GM12878 (cell line): ENCODE data around the gene FGFR2. TPM values are rescaled to one million over a fixed set of nuclear protein-coding genes. Genes with fewer than 3 reads are reported as not detected.

Experiments used
- ATAC-seq: fragments of 200-7000 bp; cut with Tn5 transposase; 3 replicates; pipeline ENCODE4 v1.9.1; 2020; ENCODE audit warnings: mild to moderate bottlenecking, moderate library complexity
- BruUV-seq: library from RNA; stranded (reverse); fragments of 400-500 nt; replicated peaks from 2 replicates; lab custom pipeline; 2021; lab: Mats Ljungman, UMichigan
- CTCF ChIA-PET: fragments of 300-600 bp; sonication (Branson Sonifier 250); formaldehyde crosslinking; extraction: SDS; loops from one replicate; lab custom pipeline; 2021; ENCODE audit warnings: inconsistent platforms; lab: Yijun Ruan, JAX
- POLR2A ChIA-PET: fragments of 350-600 bp; formaldehyde crosslinking; extraction: SDS; loops from one replicate; lab custom pipeline; 2021; ENCODE audit warnings: inconsistent platforms; lab: Charles Lee
- RAD21 ChIA-PET: fragments of 300-600 bp; sonication (Branson Sonifier 250); formaldehyde crosslinking; loops from one replicate; lab custom pipeline; 2023; ENCODE audit warnings: antibody characterized with exemption; ENCODE audit not compliant: unreplicated experiment; lab: Charles Lee
- SMC1A ChIA-PET: fragments of 300-600 bp; sonication (Branson Sonifier 250); formaldehyde crosslinking; loops from one replicate; lab custom pipeline; 2023; ENCODE audit not compliant: unreplicated experiment, uncharacterized antibody; lab: Charles Lee
- DNase-seq: peaks from one replicate; pipeline ENCODE4 v3.0.0-alpha.2; 2011; ENCODE audit warnings: low read depth, low spot score
- FAIRE-seq: peaks from 3 replicates; lab custom pipeline; 2011; peaks lifted over from hg19 to GRCh38; lab: Jason Lieb, UNC
- H2AFZ ChIP-seq: 2 replicates; pipeline ENCODE4 v1.6.0; 2011; ENCODE audit warnings: low read depth, low read length, control low read depth; ENCODE audit not compliant: control insufficient read depth
- H3K27ac ChIP-seq: 2 replicates; pipeline ENCODE4 v1.5.1; 2011; ENCODE audit warnings: control low read depth; ENCODE audit not compliant: control insufficient read depth, insufficient read depth
- H3K27me3 ChIP-seq, 2 experiments: replicated peaks in 1 of 2; 2 replicates each; pipeline versions ENCODE4 v1.6.0 to v1.6.1; 2011; ENCODE audit warnings: low read length in 1 of 2; ENCODE audit not compliant: control insufficient read depth in 2 of 2, insufficient read depth in 2 of 2
- H3K36me3 ChIP-seq, 2 experiments: 2 replicates each; pipeline ENCODE4 v1.5.1; 2011; ENCODE audit warnings: low read length in 1 of 2; ENCODE audit not compliant: control insufficient read depth in 2 of 2, insufficient read depth in 2 of 2
- H3K4me1 ChIP-seq: 2 replicates; pipeline ENCODE4 v1.6.1; 2011; ENCODE audit warnings: mild to moderate bottlenecking, low read length, moderate library complexity, mixed read lengths; ENCODE audit not compliant: control insufficient read depth, insufficient read depth
- H3K4me2 ChIP-seq: 2 replicates; pipeline ENCODE4 v1.6.0; 2011; ENCODE audit warnings: control low read depth; ENCODE audit not compliant: control insufficient read depth, insufficient read depth
- H3K4me3 ChIP-seq: fragments of 200-600 bp; sonication (generic); 2 replicates; pipeline ENCODE4 v1.5.1; 2016
- H3K79me2 ChIP-seq: 2 replicates; pipeline ENCODE4 v1.6.0; 2011; ENCODE audit warnings: low read length; ENCODE audit not compliant: control insufficient read depth, insufficient read depth
- H3K9ac ChIP-seq: 2 replicates; pipeline ENCODE4 v1.8.0; 2011; ENCODE audit warnings: low read length, control low read depth, mixed read lengths; ENCODE audit not compliant: control insufficient read depth, insufficient read depth
- H3K9me3 ChIP-seq: replicated peaks from 3 replicates; pipeline ENCODE4 v1.5.1; 2011; ENCODE audit warnings: mild to moderate bottlenecking, low read length; ENCODE audit not compliant: control insufficient read depth, insufficient read depth
- H4K20me1 ChIP-seq: 2 replicates; pipeline ENCODE4 v1.6.0; 2011; ENCODE audit not compliant: control insufficient read depth, insufficient read depth
- BMI1 ChIP-seq: fragments of 450-650 bp; IDR thresholded peaks from 2 replicates; pipeline ENCODE4 v1.6.1; 2016; ENCODE audit warnings: mild to moderate bottlenecking, moderate library complexity, borderline replicate concordance
- CTCF ChIP-seq, 3 experiments: IDR thresholded peaks in 2 of 3; conservative IDR thresholded peaks in 1 of 3; 2 replicates each; pipeline ENCODE4 v1.5.1; 2011; ENCODE audit warnings: low read depth in 3 of 3, low read length in 3 of 3, mild to moderate bottlenecking in 3 of 3, control low read depth in 2 of 3, moderate library complexity in 2 of 3, inconsistent platforms in 1 of 3, mixed read lengths in 1 of 3; ENCODE audit not compliant: control insufficient read depth in 2 of 3, insufficient read depth in 1 of 3; ENCODE audit errors: extremely low read depth in 1 of 3
- EGR1 ChIP-seq, 2 experiments: IDR thresholded peaks; 1 replicate in 1 of 2; 2 replicates in 1 of 2; pipeline ENCODE4 v1.6.1; 2011 to 2012; ENCODE audit warnings: low read depth in 2 of 2, low read length in 2 of 2, borderline replicate concordance in 1 of 2, mild to moderate bottlenecking in 1 of 2, moderate library complexity in 1 of 2
- GABPA ChIP-seq: IDR thresholded peaks from 2 replicates; pipeline ENCODE4 v1.6.1; 2014; ENCODE audit warnings: antibody characterized with exemption, low read depth, mild to moderate bottlenecking, inconsistent platforms
- IRF3 ChIP-seq: fragments of 450-650 bp; IDR thresholded peaks from 2 replicates; pipeline ENCODE4 v1.6.1; 2014; ENCODE audit warnings: mild to moderate bottlenecking
- MYB ChIP-seq: fragments of 150-350 bp; IDR thresholded peaks from 2 replicates; pipeline ENCODE4 v1.6.1; 2014; ENCODE audit warnings: mild to moderate bottlenecking, low read depth, low read length, borderline replicate concordance
- NRF1 ChIP-seq: conservative IDR thresholded peaks from 2 replicates; pipeline ENCODE4 v1.6.1; 2011; ENCODE audit warnings: mild to moderate bottlenecking, low read depth, low read length, improper control_type of control experiment
- PML ChIP-seq: IDR thresholded peaks from 2 replicates; pipeline ENCODE4 v1.6.1; 2012; ENCODE audit warnings: low read length, inconsistent platforms
- POLR2AphosphoS2 ChIP-seq: IDR thresholded peaks from 2 replicates; pipeline ENCODE4 v1.6.1; 2011; ENCODE audit warnings: low read depth, mild to moderate bottlenecking, low read length, improper control_type of control experiment, moderate library complexity
- SIX5 ChIP-seq: IDR thresholded peaks from 2 replicates; pipeline ENCODE4 v1.6.1; 2011; ENCODE audit warnings: mild to moderate bottlenecking, low read depth, low read length, moderate library complexity; ENCODE audit not compliant: severe bottlenecking
- SUPT20H ChIP-seq: IDR thresholded peaks from 2 replicates; pipeline ENCODE4 v1.6.1; 2011; ENCODE audit warnings: low read depth, mild to moderate bottlenecking, low read length, moderate library complexity, borderline replicate concordance; ENCODE audit not compliant: control insufficient read depth
- SUZ12 ChIP-seq: fragments of 200-600 bp; sonication (generic); IDR thresholded peaks from one replicate; pipeline ENCODE4 v1.6.1; 2018; ENCODE audit warnings: antibody characterized with exemption, mild to moderate bottlenecking; ENCODE audit not compliant: unreplicated experiment
- TCF3 ChIP-seq: IDR thresholded peaks from 2 replicates; pipeline ENCODE4 v1.6.1; 2012; ENCODE audit warnings: low read depth, mild to moderate bottlenecking, low read length, borderline replicate concordance; ENCODE audit not compliant: insufficient read depth
- ZNF384 ChIP-seq: IDR thresholded peaks from 2 replicates; pipeline ENCODE4 v1.6.1; 2012; ENCODE audit warnings: low read depth, mild to moderate bottlenecking, low read length, improper control_type of control experiment, borderline replicate concordance
- WGBS: methylation state at CpG from one replicate; pipeline ENCODE4 v1.1.6; 2016; ENCODE audit warnings: low lambda C conversion rate; ENCODE audit not compliant: insufficient replicate concordance, insufficient coverage; ENCODE audit errors: missing lambda C conversion rate; 5-methylcytosine and 5-hydroxymethylcytosine counted together
- in situ Hi-C: fragments of 300-500 bp; cut with MboI; formaldehyde crosslinking; loops from 9 replicates; pipeline ENCODE4 v1.14.3; 2018; ENCODE audit warnings: mixed read lengths
- intact Hi-C: fragments of 100-400 bp; cut with micrococcal nuclease; formaldehyde crosslinking; loops from one replicate; pipeline ENCODE4 v1.14.2; 2022; ENCODE audit not compliant: unreplicated experiment
- polyA plus RNA-seq, 11 experiments: library from polyadenylated mRNA; depleted of rRNA in 4 of 11; unstranded in 6 of 11; stranded (reverse) in 5 of 11; fragments of >200 nt; fragmentation: Nextera tagmentation in 4 of 11; fragmentation: Illumina TruSeq in 1 of 11; extraction: Ambion mirVana in 4 of 11; extraction: Trizol in 1 of 11; gene quantifications; 1 replicate in 1 of 11; 2 replicates in 10 of 11; pipeline versions ENCODE4 v1.2.1 to v1.2.3, GENCODE V29; 2011 to 2016; ENCODE audit warnings: inconsistent platforms in 2 of 11, missing spikeins in 2 of 11, low read depth in 1 of 11
- total RNA-seq, 4 experiments: library from RNA; depleted of rRNA in 3 of 4; stranded (reverse); fragments of >200 nt in 3 of 4; fragmentation: Illumina TruSeq in 1 of 4; extraction: Trizol in 1 of 4; gene quantifications; 2 replicates each; pipeline versions ENCODE4 v1.2.1 to v1.2.3, GENCODE V29; 2013 to 2021
- TF ChIP-seq, protein P1 (sequence below): fragments of 450-650 bp; IDR thresholded peaks from 2 replicates; pipeline ENCODE4 v1.6.1; 2018; ENCODE audit warnings: mild to moderate bottlenecking, low read depth, moderate library complexity; ENCODE audit not compliant: partially characterized antibody

The FGFR2 gene
- total and polyA plus RNA-seq, 10 of the 15 experiments (the other 5 are each of a cell fraction or from before 2014, with no cell fraction given): 0.04 to 0.15 TPM; not detected in 8

- H2AFZ ChIP-seq: no peak overlapping the region
- H3K36me3 ChIP-seq: no peaks in the 10 kb centered on the region
- intact Hi-C loops (no loop called here), in situ Hi-C loops (no loop called here)
- H3K27ac ChIP-seq: no peak overlapping the region
- H3K4me2 ChIP-seq: no peak overlapping the region
- TF ChIP-seq POLR2AphosphoS2: no peak
- no peak for TF ChIP-seq GABPA
- no peak for TF ChIP-seq CTCF (IDR thresholded peaks at IDR 0.05 in 2 of 3, conservative IDR thresholded peaks at IDR 0.05 in 1 of 3; ENCODE audit: control insufficient read depth in 2 of 3, extremely low read depth in 1 of 3, insufficient read depth in 1 of 3, low read depth in 3 of 3, low read length in 3 of 3)
- TF ChIP-seq NRF1: no peak
- no peak for TF ChIP-seq ZNF384
- no peak for TF ChIP-seq SIX5
- TF ChIP-seq SUPT20H: no peak
- no peak for TF ChIP-seq BMI1
- no peak for TF ChIP-seq SUZ12
- TF ChIP-seq, protein P1, sequence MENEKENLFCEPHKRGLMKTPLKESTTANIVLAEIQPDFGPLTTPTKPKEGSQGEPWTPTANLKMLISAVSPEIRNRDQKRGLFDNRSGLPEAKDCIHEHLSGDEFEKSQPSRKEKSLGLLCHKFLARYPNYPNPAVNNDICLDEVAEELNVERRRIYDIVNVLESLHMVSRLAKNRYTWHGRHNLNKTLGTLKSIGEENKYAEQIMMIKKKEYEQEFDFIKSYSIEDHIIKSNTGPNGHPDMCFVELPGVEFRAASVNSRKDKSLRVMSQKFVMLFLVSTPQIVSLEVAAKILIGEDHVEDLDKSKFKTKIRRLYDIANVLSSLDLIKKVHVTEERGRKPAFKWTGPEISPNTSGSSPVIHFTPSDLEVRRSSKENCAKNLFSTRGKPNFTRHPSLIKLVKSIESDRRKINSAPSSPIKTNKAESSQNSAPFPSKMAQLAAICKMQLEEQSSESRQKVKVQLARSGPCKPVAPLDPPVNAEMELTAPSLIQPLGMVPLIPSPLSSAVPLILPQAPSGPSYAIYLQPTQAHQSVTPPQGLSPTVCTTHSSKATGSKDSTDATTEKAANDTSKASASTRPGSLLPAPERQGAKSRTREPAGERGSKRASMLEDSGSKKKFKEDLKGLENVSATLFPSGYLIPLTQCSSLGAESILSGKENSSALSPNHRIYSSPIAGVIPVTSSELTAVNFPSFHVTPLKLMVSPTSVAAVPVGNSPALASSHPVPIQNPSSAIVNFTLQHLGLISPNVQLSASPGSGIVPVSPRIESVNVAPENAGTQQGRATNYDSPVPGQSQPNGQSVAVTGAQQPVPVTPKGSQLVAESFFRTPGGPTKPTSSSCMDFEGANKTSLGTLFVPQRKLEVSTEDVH: no peak
- TF ChIP-seq PML: no peak
- TF ChIP-seq IRF3: no peak
- TF ChIP-seq TCF3: no peak
- no peak for TF ChIP-seq EGR1 (IDR thresholded peaks at IDR 0.05; ENCODE audit: borderline replicate concordance in 1 of 2, low read depth in 2 of 2, low read length in 2 of 2)
- no peak for TF ChIP-seq MYB
- CTCF ChIA-PET: no interaction called here
- no peak overlapping the region for H3K9ac ChIP-seq
- DNase-seq (no peak), FAIRE-seq (no peak), ATAC-seq (no peak)
- H3K4me1 ChIP-seq: no peaks in the 10 kb centered on the region
- H3K27me3 ChIP-seq: no peaks in the 10 kb centered on the region
- POLR2A ChIA-PET: no interaction called here
- WGBS: 28% methylated on average over 21 of the region's 22 CpGs
- H3K9me3 ChIP-seq: no peaks in the 10 kb centered on the region
- H3K79me2 ChIP-seq: no peaks in the 10 kb centered on the region
- no peaks in the 10 kb centered on the region for H4K20me1 ChIP-seq
- SMC1A ChIA-PET: no interaction called here
- BruUV-seq: no TSS peak
- RAD21 ChIA-PET: no interaction called here
- no peak overlapping the region for H3K4me3 ChIP-seq
Observed at GRCh38 chr10:121580276-121581116, 17.7 kb downstream of the FGFR2 start.
